Cardiac fibroblast (primary cell): Measurements from ENCODE around the gene CMTM6.
"Not testable (repeated sequence)": the region's sequence is repeated elsewhere in the genome, so short reads cannot be mapped to it uniquely, and the experiment has no call there.

Experiments used
- DNase-seq, 2 donors: peaks; one replicate each; pipeline versions ENCODE4 v3.0.0 to v3.0.0-alpha.2; 2010; ENCODE audit warnings: low read depth in 2 of 2
- H3K4me3 ChIP-seq, 2 donors: replicated peaks in 1 of 2; 1 replicate in 1 of 2; 2 replicates in 1 of 2; pipeline ENCODE4 v1.5.1; 2011; ENCODE audit warnings: low read depth in 2 of 2, low read length in 2 of 2, mild to moderate bottlenecking in 2 of 2, moderate library complexity in 1 of 2
- CTCF ChIP-seq: IDR thresholded peaks from one replicate; pipeline ENCODE4 v1.5.1; 2011; ENCODE audit warnings: low read depth, mild to moderate bottlenecking, low read length, inconsistent platforms

Gene CMTM6

GRCh38 chr3:32542807-32543206 lies 40.2 kb upstream of the CMTM6 start:
- TF ChIP-seq CTCF: no peak
- no peak for DNase-seq
- no peak overlapping the region for H3K4me3 ChIP-seq

GRCh38 chr3:32540899-32541298 lies 38.2 kb upstream of the CMTM6 start:
- DNase-seq: no peak
- no peak for TF ChIP-seq CTCF
- no peak overlapping the region for H3K4me3 ChIP-seq

GRCh38 chr3:32532434-32532833 lies 29.8 kb upstream of the CMTM6 start:
- H3K4me3 ChIP-seq: no peak overlapping the region
- no peak for TF ChIP-seq CTCF
- DNase-seq: no peak

GRCh38 chr3:32531010-32531647 lies 28.5 kb upstream of the CMTM6 start:
- no peak for DNase-seq
- TF ChIP-seq CTCF: no peak
- no peak overlapping the region for H3K4me3 ChIP-seq

GRCh38 chr3:32525720-32526119 lies 23.1 kb upstream of the CMTM6 start:
- TF ChIP-seq CTCF: no peak

GRCh38 chr3:32522682-32523081 lies 20.0 kb upstream of the CMTM6 start:
- peak; percentile 45 to 67 for DNase-seq
- H3K4me3 ChIP-seq: no peak overlapping the region
- no peak for TF ChIP-seq CTCF

More at GRCh38 chr3:32525720-32526119, 23.1 kb upstream of the CMTM6 start:
- H3K4me3 ChIP-seq: no peak overlapping the region
- no peak for DNase-seq

- not testable (repeated sequence) for DNase-seq, H3K4me3 ChIP-seq
Measured at GRCh38 chr3:32518921-32519320, 16.3 kb upstream of the CMTM6 start.

- not testable (repeated sequence) for H3K4me3 ChIP-seq, DNase-seq
Measured at GRCh38 chr3:32516751-32517150, 14.1 kb upstream of the CMTM6 start.
